ENCODE measurements around the gene PRKCA. TPM values are rescaled to one million over a fixed set of nuclear protein-coding genes. Genes with fewer than 3 reads are reported as not detected.

PRKCA gene
- total and polyA plus RNA-seq, 3 experiments from 2014 or later = 1.8 to 74.1 (median 73.9) TPM

DNA sequence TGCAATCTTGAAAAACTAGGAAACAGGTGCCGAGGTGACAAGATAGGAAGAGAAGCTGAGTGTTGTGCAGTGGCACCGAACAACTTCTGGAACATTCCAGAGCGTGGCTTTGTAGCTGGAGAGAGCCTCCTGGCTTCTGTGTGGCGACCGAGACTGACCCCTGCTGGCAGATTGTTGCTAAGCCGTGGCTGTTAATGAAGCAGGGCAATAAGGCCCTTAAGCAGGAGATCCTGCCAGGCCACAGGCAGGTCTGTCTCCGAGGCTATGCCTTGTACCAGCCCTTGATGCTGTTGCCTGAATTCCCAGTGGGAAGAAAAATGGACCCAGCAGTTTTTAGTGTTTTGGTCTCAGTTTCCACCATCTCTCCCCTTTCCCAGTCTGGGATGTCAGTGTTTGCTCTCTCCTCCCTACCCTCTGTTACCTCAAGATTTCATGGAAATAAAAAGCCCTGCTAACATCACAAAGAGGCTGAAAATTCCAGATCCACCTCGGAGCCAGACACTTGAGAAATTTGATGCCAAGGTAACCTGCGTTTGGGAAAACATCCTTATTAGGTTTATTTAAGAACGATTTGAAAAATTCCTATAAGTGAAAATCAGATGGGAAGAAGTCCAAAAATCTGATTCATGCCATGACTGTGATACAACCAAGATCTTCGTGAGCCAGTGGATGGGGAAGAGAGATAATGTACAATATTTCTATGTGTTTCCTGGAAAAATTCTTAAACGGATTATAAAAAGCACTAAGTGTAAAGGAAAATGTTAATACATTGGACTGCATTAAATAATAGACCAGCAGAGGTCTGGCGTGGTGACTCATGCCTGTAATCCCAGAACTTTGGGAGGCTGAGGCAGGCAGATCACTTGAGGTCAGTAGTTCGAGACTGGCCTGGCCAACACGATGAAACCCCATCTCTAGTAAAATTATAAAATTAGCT lies 265.1 kb downstream of the PRKCA start:
- peak overlapping the region in 2 of 8 donors; percentile 22 to 69 for H3K27ac Mint-ChIP-seq
- H3K4me3 ChIP-seq (ENCODE audit: low read length) = no peak overlapping the region
- no peak overlapping the region for H3K27ac ChIP-seq (ENCODE audit: low read depth, low read length)
- no peaks in the 10 kb centered on the region for H3K9me3 ChIP-seq (ENCODE audit: low read length)
- peaks cover 5 to 24% (median 14%) of the 10 kb centered on the region in 3 donors for H3K4me1 Mint-ChIP-seq
- H3K27me3 ChIP-seq (ENCODE audit: insufficient read depth, low read length, poor library complexity, severe bottlenecking) = no peaks in the 10 kb centered on the region
- CTCF ChIA-PET = interaction anchor here (0.6 to 1.9 kb wide), 15 partner anchors 10 to 367 kb away, joined by 3 to 16 read pairs (median 4); no protein-coding TSS in a partner anchor
- no peaks in the 10 kb centered on the region for H3K27me3 Mint-ChIP-seq
- H3K36me3 ChIP-seq (ENCODE audit: insufficient read depth, low read length) = no peaks in the 10 kb centered on the region
- H3K4me1 ChIP-seq (ENCODE audit: insufficient read depth, low read length) = no peaks in the 10 kb centered on the region
- peak; percentile 53 to 76 (median 66) for DNase-seq
- H3K36me3 Mint-ChIP-seq = no peaks in the 10 kb centered on the region
- H3K9me3 Mint-ChIP-seq = no peaks in the 10 kb centered on the region
- POLR2A ChIA-PET = interaction anchor here (0.7 kb wide), 1 partner anchor 123 kb away, joined by 3 read pairs; no protein-coding TSS in a partner anchor
- H3K4me3 Mint-ChIP-seq = no peak overlapping the region

GRCh38 chr17:66569572-66569971 lies 267.2 kb downstream of the PRKCA start:
- no peak overlapping the region for H3K27ac Mint-ChIP-seq
- POLR2A ChIA-PET = no interaction called here
- H3K4me1 Mint-ChIP-seq = peaks cover 5 to 17% (median 8%) of the 10 kb centered on the region in 3 donors

GRCh38 chr17:66570447-66571195 lies 268.2 kb downstream of the PRKCA start:
- H3K36me3 ChIP-seq (ENCODE audit: insufficient read depth, low read length) = no peaks in the 10 kb centered on the region
- H3K27me3 ChIP-seq (ENCODE audit: insufficient read depth, low read length, poor library complexity, severe bottlenecking) = no peaks in the 10 kb centered on the region
- H3K27ac ChIP-seq (ENCODE audit: low read depth, low read length) = no peak overlapping the region
- H3K9me3 ChIP-seq (ENCODE audit: low read length) = no peaks in the 10 kb centered on the region
- no peak overlapping the region for H3K4me3 Mint-ChIP-seq
- H3K36me3 Mint-ChIP-seq = no peaks in the 10 kb centered on the region
- POLR2A ChIA-PET = no interaction called here
- no peak for DNase-seq
- CTCF ChIA-PET = no interaction called here
- H3K4me3 ChIP-seq (ENCODE audit: low read length) = no peak overlapping the region
- no peaks in the 10 kb centered on the region for H3K27me3 Mint-ChIP-seq
- H3K27ac Mint-ChIP-seq = no peak overlapping the region
- no peaks in the 10 kb centered on the region for H3K4me1 ChIP-seq (ENCODE audit: insufficient read depth, low read length)
- H3K9me3 Mint-ChIP-seq = no peaks in the 10 kb centered on the region
- H3K4me1 Mint-ChIP-seq = peaks cover 4 to 17% (median 8%) of the 10 kb centered on the region in 3 donors

More at GRCh38 chr17:66569572-66569971, 267.2 kb downstream of the PRKCA start:
- Mint-ChIP-seq H3K27me3 (no peaks in the 10 kb centered on the region), H3K4me3 (no peak overlapping the region), H3K36me3 (no peaks in the 10 kb centered on the region), H3K9me3 (no peaks in the 10 kb centered on the region)
- H3K4me3 ChIP-seq (ENCODE audit: low read length) = no peak overlapping the region
- H3K4me1 ChIP-seq (ENCODE audit: insufficient read depth, low read length) = no peaks in the 10 kb centered on the region
- no peak overlapping the region for H3K27ac ChIP-seq (ENCODE audit: low read depth, low read length)
- no peaks in the 10 kb centered on the region for H3K27me3 ChIP-seq (ENCODE audit: insufficient read depth, low read length, poor library complexity, severe bottlenecking)
- H3K9me3 ChIP-seq (ENCODE audit: low read length) = no peaks in the 10 kb centered on the region
- DNase-seq = no peak
- CTCF ChIA-PET = no interaction called here
- H3K36me3 ChIP-seq (ENCODE audit: insufficient read depth, low read length) = no peaks in the 10 kb centered on the region

- no peak overlapping the region for H3K4me3 Mint-ChIP-seq
- no peaks in the 10 kb centered on the region for H3K27me3 Mint-ChIP-seq
- Histone ChIP-seq H3K36me3 (ENCODE audit: insufficient read depth, low read length) (no peaks in the 10 kb centered on the region), H3K27me3 (ENCODE audit: insufficient read depth, low read length, poor library complexity, severe bottlenecking) (no peaks in the 10 kb centered on the region), H3K27ac (ENCODE audit: low read depth, low read length) (no peak overlapping the region), H3K4me1 (ENCODE audit: insufficient read depth, low read length) (no peaks in the 10 kb centered on the region), H3K4me3 (ENCODE audit: low read length) (no peak overlapping the region), H3K9me3 (ENCODE audit: low read length) (no peaks in the 10 kb centered on the region)
- H3K27ac Mint-ChIP-seq = peak overlapping the region in 1 of 8 donors; percentile 36
- H3K36me3 Mint-ChIP-seq = no peaks in the 10 kb centered on the region
- POLR2A ChIA-PET = no interaction called here
- CTCF ChIA-PET = interaction anchor here (0.6 kb wide), 1 partner anchor 20 kb away, joined by 3 read pairs; no protein-coding TSS in a partner anchor
- peaks cover 3 to 10% (median 8%) of the 10 kb centered on the region in 3 donors for H3K4me1 Mint-ChIP-seq
- DNase-seq = no peak
- H3K9me3 Mint-ChIP-seq = no peaks in the 10 kb centered on the region
Measured at GRCh38 chr17:66571745-66572144, 269.3 kb downstream of the PRKCA start.

- Mint-ChIP-seq H3K27me3 (no peaks in the 10 kb centered on the region), H3K9me3 (no peaks in the 10 kb centered on the region), H3K4me1 (no peaks in the 10 kb centered on the region), H3K36me3 (peaks cover 0 to 2% (median 0%) of the 10 kb centered on the region in 3 donors), H3K27ac (no peak overlapping the region), H3K4me3 (no peak overlapping the region)
- ChIA-PET POLR2A (no interaction called here), CTCF (no interaction called here)
- Histone ChIP-seq H3K27ac (ENCODE audit: low read depth, low read length) (no peak overlapping the region), H3K9me3 (ENCODE audit: low read length) (no peaks in the 10 kb centered on the region), H3K36me3 (ENCODE audit: insufficient read depth, low read length) (no peaks in the 10 kb centered on the region), H3K27me3 (ENCODE audit: insufficient read depth, low read length, poor library complexity, severe bottlenecking) (no peaks in the 10 kb centered on the region), H3K4me3 (ENCODE audit: low read length) (no peak overlapping the region), H3K4me1 (ENCODE audit: insufficient read depth, low read length) (no peaks in the 10 kb centered on the region)
- no peak for DNase-seq
Measured at GRCh38 chr17:66573078-66573477, 270.7 kb downstream of the PRKCA start.

GRCh38 chr17:66574123-66574522 lies 271.7 kb downstream of the PRKCA start:
- CTCF ChIA-PET = no interaction called here
- peaks cover 0 to 2% (median 0%) of the 10 kb centered on the region in 5 donors for H3K9me3 Mint-ChIP-seq
- H3K27me3 ChIP-seq (ENCODE audit: insufficient read depth, low read length, poor library complexity, severe bottlenecking) = no peaks in the 10 kb centered on the region
- H3K4me3 ChIP-seq (ENCODE audit: low read length) = no peak overlapping the region
- DNase-seq = no peak
- H3K36me3 ChIP-seq (ENCODE audit: insufficient read depth, low read length) = no peaks in the 10 kb centered on the region
- no peak overlapping the region for H3K27ac ChIP-seq (ENCODE audit: low read depth, low read length)
- no peak overlapping the region for H3K27ac Mint-ChIP-seq
- H3K36me3 Mint-ChIP-seq = peaks cover 0 to 2% (median 0%) of the 10 kb centered on the region in 3 donors
- no peaks in the 10 kb centered on the region for H3K9me3 ChIP-seq (ENCODE audit: low read length)
- no peak overlapping the region for H3K4me3 Mint-ChIP-seq
- peaks cover 0 to 7% (median 1%) of the 10 kb centered on the region in 3 donors for H3K4me1 Mint-ChIP-seq
- no peaks in the 10 kb centered on the region for H3K27me3 Mint-ChIP-seq
- POLR2A ChIA-PET = no interaction called here
- H3K4me1 ChIP-seq (ENCODE audit: insufficient read depth, low read length) = no peaks in the 10 kb centered on the region

- H3K27ac Mint-ChIP-seq = no peak overlapping the region
- H3K4me3 ChIP-seq (ENCODE audit: low read length) = no peak overlapping the region
- DNase-seq = no peak
- H3K36me3 Mint-ChIP-seq = peaks cover 0 to 6% (median 0%) of the 10 kb centered on the region in 3 donors
- peaks cover 3 to 13% (median 3%) of the 10 kb centered on the region in 3 donors for H3K4me1 Mint-ChIP-seq
- ChIA-PET CTCF (interaction anchor here (2.7 kb wide), 1 partner anchor 10 kb away, joined by 6 read pairs; no protein-coding TSS in a partner anchor), POLR2A (no interaction called here)
- peaks cover 0 to 1% of the 10 kb centered on the region in 2 donors for H3K27me3 Mint-ChIP-seq
- no peak overlapping the region for H3K27ac ChIP-seq (ENCODE audit: low read depth, low read length)
- no peaks in the 10 kb centered on the region for H3K36me3 ChIP-seq (ENCODE audit: insufficient read depth, low read length)
- no peaks in the 10 kb centered on the region for H3K4me1 ChIP-seq (ENCODE audit: insufficient read depth, low read length)
- peak overlapping the region in 1 of 7 donors; percentile 51 for H3K4me3 Mint-ChIP-seq
- H3K27me3 ChIP-seq (ENCODE audit: insufficient read depth, low read length, poor library complexity, severe bottlenecking) = no peaks in the 10 kb centered on the region
- H3K9me3 Mint-ChIP-seq = peaks cover 0 to 2% (median 0%) of the 10 kb centered on the region in 5 donors
- no peaks in the 10 kb centered on the region for H3K9me3 ChIP-seq (ENCODE audit: low read length)
Measured at GRCh38 chr17:66576473-66576872, 274.1 kb downstream of the PRKCA start.

Data from CD8-positive, alpha-beta memory T cell (primary cell).